Stimulated activated CD4-positive, alpha-beta T cell treated with anti-CD3 and anti-CD28 coated beads, Interleukin-2, amount 100 ng/mL, for 4 hours (primary cell): ENCODE results near the gene ADGRV1.

Experiments used
- DNase-seq: peaks from one replicate; pipeline ENCODE4 v3.0.0-alpha.2; 2020; ENCODE audit warnings: low read depth

Gene ADGRV1

DNA sequence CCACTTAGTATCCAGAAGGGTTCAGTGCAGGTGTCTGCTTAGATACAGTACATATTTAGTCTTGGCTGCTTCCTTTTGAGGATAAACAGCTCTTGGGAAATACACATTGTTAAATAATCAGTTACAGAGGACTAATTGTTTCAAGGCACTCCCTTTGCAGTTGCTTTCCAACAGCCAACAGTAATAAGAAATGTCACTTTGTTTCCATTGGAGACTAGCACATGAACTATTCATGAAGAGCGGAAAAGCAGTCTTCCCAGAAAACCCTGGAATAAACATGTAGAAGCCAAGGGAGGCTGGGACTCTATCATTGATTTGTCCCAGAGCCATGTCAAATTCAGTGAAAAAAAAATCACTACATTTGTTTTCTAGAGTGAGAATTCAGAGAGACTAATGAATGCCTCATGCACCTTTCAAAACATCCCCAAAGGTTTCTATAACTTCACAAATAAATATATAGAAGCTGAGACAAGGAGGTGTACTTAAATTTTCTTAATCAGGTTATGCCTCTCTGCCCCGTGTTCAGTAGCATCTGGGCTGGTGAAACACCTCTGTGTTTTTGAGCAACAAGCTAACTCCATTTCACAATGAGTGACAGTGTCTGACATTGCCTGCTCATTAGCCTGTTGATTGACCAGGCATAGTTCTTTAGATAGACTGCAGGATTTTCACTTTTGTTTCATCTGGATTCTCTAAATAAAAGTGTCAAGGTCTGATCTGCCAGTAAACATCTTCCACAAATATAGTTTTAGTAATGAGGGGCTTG, 553.1 kb downstream of the ADGRV1 start:
- DNase-seq = no peak

DNA sequence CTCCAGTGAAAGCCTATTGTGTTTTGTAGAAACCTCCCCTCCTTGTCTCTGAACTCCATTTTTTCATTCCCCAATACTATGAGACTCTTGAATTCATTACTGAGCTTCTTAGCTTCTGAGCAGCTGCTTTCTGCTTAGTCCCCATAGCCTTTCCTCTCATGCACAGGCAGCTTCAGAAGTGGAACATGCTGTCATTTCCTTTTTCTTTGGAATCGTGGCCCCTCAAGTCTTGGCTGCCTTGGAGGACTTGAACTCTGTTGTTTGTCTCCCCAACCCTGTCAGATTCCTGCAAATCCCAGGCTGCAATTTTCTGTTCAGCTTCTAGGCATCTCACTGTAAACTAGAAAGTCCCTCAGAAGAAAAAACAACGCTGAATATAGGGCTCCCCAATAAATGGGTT, 556.1 kb downstream of the ADGRV1 start:
- DNase-seq = no peak

DNA sequence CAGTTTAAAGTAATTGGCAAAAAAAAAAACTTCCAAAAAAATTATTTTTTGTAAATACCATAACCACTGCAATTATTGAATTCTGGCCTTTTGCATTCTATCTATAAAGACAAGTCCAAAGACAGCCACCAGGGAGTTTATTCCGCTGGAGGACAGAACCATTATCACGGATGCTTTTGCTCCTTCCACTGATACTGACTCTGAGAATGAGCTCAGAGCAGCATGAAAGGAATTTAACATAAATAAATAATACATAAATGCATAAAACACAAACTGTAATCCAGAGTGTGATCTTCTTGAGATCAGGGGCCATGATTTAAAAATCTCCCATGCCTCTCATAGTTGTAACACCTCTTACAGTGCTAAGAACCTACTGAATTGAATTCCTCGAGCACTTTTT, 559.8 kb downstream of the ADGRV1 start:
- DNase-seq = no peak

DNA sequence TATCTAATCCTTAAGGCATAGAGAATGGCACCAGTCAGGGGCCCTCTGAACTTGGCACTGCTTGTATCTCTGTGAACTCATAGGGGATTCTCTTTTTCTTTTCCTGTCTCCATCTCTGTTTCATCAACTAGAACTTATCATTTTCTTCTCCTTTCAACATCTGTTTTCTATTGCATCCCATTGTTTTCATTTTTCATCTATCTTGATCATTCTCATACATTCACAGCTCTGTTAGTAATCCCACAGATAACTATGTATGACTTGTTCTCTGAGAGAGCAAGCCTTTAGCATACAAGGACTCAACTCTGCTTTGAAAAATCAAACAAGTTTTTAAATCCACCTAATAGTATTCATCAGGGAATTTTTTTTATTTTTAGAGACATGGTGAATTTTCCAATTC, 560.2 kb downstream of the ADGRV1 start:
- DNase-seq = no peak

DNA sequence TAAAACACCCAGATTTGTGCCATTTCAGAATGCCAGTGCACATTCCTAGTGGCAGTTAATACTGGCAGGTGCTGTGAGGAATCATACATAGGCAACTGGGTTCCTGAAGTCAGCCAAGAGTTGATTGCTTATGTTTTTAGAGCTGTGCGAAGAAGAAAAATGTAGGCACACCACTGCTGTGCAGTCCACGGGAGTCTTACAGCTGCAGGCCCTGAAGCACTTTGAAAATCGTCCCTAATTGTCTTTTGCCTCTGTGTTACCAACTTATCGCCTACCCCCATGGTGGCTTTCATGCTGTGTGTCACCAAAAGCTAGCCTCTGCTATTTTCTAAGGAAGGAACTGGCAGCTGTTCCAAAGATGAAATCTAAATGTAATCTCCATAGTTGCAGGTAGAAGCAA, 560.6 kb downstream of the ADGRV1 start:
- DNase-seq = no peak

DNA sequence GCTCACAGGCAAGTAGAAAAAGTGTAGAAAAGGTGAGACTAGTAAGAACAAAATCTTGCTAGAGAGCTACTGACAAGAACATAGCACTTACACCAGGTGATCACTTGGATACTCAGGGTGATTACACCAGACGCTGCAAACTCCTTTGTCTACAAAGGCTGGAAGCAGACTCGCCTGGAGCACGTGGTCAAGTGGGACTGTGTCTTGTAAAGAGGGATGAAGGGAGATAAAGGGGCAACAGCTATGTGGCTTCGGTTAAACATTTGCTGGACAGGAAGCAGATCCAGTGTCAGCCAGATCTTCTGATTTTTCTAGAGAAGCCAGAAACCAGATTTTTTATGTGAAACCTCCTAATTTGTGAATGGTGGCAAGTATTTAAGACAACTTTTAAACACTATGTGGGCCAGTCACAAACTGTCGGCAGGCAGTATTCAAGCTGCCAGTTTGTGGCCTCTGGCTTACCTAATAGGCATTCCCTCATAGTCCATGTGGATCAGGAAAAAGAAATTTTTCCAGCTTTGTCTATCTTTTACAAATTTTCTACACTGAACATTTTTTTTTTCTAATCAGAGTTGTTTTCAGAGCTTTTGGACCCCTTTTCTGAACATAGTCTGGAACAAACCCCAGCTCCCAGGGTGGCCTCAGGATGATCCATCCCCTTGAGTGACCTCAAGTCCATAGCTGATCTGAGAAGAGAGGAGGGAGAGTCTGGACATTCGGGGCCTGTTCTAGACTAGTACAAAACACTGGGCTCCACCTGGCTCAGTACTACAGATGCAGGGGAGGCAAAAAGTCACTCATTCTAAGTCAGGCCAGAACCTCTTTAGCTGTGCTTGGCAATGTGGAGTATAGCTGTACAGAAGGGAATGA, 561.6 kb downstream of the ADGRV1 start:
- no peak for DNase-seq

DNA sequence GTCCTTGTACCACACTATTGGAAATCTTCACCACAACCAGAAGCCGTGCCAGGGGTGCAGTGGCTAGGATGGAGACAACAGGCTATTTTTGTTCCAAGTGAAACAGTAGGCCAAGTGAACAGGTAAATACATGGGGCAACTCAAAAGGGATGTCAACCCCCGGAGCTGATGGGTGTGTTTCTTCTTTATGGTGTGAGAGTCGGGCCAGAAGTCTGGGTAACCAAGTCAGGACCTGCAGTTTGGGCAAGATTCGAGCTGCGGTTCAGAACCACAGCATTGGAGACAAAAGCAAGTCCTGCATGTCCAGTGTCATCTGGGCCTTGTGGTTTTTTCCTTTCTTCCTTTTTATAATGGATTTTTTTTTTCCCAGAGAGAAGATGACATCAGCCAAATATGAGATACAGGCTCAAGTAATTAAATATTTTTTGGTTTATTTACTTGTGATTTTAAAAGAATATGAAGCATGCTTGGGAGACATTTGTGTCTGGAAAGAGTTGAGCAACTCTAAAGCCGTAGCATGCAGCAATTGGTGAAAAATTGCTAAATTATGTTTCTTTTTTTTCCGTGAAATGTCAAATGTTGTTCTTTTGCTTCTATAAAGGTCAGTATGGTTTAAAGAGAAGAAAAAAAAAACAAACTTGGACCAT, 562.9 kb downstream of the ADGRV1 start:
- DNase-seq = no peak

DNA sequence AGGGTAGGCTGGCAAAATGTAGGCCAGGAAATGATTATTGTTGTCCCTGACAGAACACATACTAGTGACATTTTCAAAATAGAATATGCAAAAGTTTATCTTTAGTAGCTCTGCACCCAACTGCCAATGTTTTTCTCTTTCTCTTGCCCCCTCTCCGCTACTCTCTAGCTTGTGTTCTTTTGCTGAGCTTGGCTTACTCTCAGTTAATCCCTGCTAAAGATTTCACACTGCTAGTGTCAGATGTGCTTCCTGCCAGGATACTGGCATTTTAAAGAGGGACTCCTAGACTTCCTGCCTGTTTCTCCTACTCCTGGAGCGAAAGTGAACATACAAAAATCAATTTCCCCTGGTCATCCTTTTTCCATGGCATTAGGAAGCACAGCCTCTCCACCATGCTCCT, 564.1 kb downstream of the ADGRV1 start:
- no peak for DNase-seq

DNA sequence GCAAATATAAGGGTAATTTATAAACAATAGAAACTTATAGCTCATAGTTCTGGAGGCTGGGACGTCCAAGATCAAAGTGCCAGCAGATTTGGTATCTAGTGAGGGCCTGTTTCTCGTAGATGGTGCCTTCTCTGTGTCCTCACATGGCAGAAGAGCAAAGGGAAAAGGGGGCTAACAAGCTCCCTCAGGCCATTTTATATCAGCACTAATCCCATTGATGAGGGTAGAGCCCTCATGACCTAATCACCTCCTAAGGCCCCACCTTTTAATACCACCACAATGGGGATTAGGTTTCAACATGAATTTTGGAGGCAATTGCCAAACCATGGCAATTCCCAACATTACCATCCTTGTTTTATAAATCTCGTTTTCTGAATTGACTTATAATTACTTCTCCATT, 564.7 kb downstream of the ADGRV1 start:
- no peak for DNase-seq

DNA sequence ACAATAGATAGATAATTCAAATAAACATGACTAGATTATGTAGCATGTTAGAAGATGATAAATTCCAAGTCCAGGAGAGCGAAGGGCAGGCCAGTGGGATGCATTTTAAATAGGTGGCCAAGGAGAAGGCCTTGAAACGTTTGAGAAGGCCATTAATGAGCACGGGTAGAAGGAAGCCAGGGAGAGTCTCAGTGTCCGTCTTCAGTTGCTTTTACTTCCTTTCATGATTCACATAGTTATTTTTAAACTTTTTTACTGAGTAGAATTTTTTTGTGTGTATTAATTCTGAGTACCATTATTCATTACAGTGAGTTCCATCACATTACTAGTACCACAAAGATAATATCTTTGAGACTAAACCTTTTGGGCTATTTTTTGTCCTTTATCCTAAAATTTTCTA, 565.3 kb downstream of the ADGRV1 start:
- no peak for DNase-seq

DNA sequence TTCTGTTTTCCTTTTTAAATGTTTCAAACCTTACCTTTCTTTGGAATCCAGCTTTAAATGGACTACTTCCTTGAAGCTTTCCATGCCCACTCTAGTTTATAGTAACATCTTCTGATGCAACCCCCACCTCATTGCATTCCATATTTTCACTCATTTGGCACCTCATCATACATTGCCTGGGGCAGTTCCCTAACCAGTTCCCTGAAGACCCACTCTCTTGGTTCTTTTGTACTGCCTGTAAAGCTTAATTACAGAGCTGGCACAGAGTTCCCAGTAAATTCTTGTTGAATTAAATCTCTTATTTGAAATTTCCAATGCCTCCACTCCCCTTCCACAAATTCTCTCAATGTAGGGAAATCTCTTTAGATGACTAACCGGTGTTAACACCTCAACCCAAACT, 567.3 kb downstream of the ADGRV1 start:
- DNase-seq = no peak

DNA sequence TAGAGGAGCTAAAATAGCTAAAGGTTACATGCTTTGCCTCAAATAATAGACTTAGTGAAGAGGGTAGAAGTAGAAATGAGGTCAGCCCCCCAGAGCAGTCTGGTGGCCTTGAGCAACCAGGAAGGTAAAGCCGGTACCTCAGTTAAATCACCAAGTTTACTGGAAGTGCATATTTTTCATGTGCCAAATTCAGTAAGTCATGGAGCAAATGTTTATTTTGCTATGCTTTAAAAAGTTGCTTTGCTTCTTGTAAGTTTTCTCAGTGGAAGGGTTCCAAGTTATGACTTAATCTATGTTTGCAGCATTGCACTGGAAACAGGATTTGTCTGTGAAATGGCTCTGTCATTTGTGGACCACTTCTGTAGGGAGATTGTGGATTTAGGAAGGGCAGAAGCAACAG, 567.9 kb downstream of the ADGRV1 start:
- DNase-seq = no peak

DNA sequence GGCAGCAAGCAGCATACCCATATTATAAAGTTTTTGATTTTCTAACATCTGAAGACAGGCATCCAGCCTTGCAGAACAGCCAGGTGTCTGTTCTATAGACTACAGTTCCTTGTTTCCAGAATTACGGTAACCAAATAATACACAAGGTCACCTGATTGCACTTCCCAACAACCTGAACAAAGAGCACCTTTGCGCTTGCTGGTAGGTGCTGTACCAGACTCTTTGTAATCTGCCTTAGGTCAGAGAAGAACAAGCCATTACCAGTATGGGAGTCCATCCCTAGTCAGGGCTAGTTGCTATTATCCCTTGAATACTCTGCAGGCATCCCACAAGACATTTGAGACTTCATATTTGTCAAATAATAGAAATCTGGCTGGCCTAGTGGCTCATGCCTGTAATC, 568.3 kb downstream of the ADGRV1 start:
- DNase-seq = no peak

DNA sequence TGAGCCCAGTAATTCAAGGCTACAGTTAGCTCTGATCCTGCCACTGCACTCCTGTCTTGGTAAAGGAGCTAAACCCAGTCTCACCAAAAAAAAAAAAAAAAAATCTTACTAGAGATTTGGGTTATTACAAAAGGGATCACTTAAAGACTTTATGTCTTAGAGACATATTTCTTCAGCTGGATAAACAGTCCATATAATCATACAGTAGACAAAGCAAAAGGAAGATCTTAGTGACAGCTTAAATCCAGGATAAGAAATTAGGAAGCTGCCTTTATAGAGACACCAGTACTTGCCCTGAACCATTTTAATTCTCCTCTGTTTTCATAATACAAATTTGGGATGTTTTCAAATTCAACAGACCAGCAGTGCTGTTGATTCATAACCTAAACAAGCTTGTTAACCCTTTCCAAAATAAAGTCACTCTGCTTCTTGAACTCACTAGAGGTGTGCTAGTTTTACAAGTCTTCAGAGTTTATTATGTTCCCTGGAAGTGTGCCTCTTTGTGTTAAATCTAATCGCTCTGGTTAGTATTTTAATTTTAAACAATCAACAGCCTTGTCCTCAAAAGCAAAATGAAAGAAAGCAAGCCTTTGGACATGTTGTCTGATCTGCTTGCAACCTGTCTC, 569.0 kb downstream of the ADGRV1 start:
- DNase-seq = no peak

DNA sequence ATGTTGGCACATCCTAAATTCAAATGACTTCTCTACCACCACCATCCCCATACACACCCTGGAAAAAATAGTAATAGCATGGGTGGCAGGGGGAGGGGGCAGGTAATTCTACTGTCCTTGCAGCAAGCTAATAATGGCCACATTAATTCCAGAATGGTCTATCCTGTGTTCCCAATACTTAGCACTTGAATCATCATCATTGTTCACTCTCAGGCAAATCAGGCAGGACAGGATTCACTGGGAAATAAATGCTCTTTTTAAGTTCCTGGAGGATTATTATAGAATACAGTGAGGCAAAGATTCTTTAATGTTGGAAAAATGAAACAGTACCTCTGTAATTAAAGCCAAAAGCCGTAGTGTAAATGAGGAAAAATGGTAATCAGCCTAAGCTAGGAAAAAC, 570.0 kb downstream of the ADGRV1 start:
- no peak for DNase-seq

DNA sequence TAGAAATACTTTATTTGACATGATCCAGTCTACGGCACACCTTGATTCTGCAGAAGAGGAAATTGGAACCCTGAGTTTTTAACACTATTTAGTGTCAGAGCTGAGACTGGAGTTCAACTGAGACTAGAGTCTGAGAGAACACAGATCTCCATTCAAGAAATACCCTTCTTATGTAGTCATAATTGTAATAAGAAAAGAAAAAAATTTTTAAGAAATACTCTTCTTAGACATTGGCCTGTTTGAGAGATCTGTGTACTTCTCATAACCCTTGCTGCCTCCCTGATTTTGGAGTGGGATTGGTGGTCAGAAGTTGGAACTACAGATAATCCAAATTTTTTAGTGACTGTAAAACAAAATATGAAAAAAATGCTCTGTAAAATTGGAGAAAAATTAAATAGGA, 571.2 kb downstream of the ADGRV1 start:
- no peak for DNase-seq

DNA sequence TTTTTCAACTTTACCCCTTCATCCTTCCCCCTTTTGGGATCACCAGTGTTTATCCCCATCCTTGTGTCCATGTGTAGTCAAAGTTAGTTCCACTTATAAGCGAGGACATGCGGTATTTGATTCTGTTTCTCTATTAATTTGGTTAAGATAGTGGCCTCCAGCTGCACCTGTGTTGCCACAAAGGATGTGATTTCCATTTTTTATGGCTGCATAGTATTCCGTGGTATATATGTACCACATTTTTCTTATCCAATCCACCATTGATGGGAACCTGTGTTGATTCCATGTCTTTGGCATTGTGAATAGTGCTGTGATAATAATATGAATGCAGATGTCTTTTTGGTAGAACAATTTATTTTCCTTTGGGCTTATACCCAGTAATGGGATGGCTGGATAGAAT, 572.2 kb downstream of the ADGRV1 start:
- DNase-seq = no peak

DNA sequence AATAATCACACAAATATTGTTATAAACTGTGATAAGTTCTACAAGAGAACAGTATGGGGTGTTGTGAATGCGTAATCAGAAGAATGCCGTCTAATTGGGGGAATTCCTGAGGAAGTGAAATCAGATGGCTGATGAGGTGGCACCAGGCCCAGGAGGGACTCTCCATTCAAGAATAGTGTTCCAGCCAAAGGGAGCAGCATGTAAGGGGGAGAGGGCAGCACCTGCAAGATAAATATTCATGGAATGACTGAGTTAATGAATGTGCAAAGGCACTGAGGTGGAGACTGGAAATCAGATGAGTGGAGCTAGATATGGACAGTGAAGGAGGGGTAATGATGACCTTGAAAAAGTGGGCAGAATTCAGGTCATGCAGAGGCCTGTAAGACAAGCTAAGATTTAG, 574.0 kb downstream of the ADGRV1 start:
- no peak for DNase-seq

DNA sequence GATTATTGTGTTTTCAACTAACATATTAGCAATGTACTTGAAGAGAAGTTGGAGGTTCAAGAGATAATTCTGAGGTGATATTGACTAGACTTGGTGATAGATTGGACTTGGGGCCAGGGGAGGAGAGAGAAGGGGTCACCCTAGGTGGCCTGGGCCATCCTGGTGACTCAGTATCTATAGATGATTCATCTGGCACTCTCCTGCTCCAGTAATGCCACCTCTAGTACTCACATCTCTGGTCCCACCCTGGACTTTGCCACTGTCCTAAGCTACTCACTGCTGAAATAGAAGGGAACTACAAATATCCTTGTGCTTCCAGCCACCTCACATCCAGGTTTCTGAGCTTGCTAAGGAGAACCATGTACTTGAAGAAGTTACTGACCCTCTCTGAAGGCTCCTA, 574.6 kb downstream of the ADGRV1 start:
- no peak for DNase-seq

DNA sequence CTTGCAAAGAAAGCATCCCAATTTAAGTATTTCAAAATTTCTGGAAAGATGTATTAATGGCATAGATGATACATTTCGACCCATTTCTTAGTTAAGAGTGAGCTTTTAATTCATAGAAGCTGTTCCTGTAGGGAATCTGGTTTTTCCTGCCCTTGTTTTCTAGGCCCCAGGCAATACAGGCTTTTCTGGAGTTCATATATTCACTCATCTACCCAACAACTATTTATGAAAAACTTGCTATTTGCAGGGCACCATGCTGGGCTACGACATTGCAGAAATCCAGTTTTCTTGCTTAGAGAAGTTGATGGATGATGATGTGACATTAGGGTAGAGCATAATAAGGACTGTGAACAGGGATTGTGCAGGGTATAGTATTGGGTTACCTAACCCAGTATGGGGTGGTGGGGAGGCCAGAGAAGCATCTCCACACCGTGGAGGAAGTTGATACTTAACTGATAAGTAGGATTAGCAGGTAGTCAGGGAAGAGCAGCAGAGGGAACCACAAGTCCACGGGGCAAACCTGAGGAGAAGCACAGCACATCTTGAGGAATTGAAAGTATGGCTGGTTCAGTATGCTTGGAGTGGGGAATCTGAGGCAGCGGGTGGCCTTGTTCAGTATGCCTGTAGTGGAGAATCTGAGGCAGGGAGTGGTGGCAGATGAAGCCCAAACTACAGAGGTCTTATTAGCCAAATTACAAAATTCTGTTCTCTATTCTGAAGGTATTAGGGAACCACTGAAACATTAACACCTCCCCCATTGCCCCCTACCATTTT, 577.1 kb downstream of the ADGRV1 start:
- DNase-seq = no peak

DNA sequence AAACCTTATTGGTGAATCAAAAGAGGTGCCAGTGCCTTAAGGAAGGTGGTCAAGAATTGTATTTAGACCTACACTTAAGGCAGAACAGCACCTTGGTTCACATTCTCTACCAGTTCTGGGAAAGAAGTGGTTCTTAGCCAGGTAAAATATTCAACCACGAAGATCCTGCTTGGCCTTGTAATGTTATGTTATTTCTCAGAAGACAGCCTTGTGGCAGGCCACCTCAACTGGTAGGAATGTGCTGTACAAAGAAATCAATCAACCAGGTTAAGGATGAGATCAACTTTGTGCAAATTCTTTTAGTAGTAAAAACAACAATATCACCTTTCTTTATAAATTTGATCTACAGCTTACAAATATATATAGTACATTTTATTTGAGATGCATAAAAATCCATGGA, 577.7 kb downstream of the ADGRV1 start:
- no peak for DNase-seq

DNA sequence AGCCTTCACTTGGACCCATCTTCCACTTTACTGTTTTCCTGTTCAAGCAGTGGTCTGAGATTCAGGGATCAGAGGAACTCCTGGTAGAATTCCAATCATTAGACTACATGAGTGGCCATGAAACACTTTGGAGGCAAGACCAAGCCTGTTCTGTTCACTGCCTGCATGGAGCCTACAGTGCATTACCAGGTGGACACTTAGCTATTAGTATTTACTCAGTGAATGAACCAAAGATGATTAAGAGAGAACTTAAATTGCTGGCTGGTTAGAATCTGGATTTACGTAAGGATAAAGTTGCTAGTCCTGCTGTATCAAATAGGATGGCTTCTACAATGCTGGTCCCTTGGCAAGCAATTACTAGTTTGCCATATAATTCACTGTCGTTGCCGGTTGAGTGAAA, 579.0 kb downstream of the ADGRV1 start:
- DNase-seq = no peak
